ENCODE data around the gene SRMS. TPM values are rescaled to one million over a fixed set of nuclear protein-coding genes. Genes with fewer than 3 reads are reported as not detected.

SRMS gene
- total RNA-seq, 2 donors from 2014 or later, result 0.32 to 0.49 TPM

DNA sequence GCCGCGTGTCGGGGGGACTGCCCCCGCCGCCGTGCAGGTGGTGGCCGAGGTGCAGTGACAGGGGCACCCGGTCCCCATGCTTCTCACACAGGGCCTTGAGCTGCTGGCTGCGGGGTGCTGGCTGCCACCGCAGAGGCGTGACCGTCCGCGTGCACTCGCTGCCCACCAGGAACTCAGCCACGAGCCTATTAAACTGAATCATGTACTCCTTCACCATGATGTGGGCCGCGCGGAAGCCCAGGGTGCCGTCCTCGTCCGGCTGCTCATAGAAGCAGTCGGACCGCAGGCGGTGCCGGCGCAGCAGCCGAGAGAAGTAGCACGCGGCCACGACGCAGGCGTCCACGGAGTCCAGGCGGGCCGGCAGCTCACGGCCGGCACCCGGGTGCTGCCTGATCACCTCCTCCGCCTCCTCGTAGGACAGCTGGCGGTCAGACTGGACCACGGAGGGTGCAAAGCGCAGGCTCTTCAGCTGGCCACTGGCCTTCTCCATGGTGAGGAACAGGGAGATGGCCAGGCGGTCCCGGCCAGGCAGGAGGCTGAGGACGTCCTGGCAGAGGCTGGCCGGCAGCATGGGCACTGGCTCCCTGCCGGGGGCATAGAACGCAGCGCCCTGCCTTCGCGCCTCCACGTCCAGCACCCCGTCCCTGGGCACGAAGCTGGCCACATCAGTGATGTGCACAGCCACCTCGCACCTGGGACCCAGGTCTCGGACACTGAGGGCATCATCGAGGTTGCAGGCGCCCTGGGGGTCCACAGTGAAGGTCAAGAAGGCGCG is 16.7 kb upstream of the SRMS start:
- Histone ChIP-seq H3K4me1 (no peaks in the 10 kb centered on the region), H3K9me3 (no peaks in the 10 kb centered on the region), H3K36me3 (peaks cover 9% of the 10 kb centered on the region), H3K27me3 (no peaks in the 10 kb centered on the region), H3K27ac (no peak overlapping the region), H3K4me3 (no peak overlapping the region), H3K9ac (ENCODE audit: low read depth in 2 of 2, low read length in 2 of 2) (no peak overlapping the region)
- DNase-seq, result no peak
- TF ChIP-seq, protein P1, sequence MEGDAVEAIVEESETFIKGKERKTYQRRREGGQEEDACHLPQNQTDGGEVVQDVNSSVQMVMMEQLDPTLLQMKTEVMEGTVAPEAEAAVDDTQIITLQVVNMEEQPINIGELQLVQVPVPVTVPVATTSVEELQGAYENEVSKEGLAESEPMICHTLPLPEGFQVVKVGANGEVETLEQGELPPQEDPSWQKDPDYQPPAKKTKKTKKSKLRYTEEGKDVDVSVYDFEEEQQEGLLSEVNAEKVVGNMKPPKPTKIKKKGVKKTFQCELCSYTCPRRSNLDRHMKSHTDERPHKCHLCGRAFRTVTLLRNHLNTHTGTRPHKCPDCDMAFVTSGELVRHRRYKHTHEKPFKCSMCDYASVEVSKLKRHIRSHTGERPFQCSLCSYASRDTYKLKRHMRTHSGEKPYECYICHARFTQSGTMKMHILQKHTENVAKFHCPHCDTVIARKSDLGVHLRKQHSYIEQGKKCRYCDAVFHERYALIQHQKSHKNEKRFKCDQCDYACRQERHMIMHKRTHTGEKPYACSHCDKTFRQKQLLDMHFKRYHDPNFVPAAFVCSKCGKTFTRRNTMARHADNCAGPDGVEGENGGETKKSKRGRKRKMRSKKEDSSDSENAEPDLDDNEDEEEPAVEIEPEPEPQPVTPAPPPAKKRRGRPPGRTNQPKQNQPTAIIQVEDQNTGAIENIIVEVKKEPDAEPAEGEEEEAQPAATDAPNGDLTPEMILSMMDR (IDR thresholded peaks at IDR 0.05), result no peak
- intact Hi-C loops (cut with DNase I), result no loop called here

DNA sequence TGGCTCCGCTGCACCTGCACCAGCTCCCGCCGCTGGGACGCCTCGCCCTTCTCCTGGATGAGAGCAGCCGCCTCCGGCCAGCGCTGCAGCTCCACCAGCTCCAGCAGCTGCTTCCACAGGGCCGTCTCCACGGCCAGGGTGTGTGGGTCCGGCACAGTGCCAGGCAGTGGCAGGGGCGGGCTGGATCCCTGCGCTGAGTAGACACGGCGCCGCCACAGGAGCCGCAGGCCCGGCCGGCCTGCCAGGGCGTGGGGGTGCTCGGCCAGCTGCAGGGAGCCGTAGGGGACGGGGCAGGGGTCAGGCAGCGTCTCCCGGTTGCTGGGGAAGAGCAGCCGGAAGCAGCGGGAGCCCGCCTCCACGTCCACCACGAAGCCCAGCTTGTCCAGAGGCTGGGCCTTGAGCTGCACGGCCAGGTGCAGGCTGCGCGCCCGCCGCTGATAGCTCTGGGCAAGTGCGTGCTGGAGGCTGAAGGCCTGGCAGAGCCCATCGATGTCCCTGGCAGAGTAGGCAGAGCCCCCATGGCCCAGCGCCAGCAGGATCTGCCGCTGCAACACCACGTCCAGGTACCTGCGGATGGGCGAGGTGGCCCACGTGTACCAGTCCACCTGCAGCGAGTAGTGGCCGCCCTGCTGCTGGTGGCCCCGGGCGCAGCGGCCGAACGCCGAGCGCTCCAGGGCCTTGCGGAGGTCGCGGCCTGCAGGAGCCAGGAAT is 15.8 kb upstream of the SRMS start:
- no peak for DNase-seq
- Histone ChIP-seq H3K36me3 (peaks cover 9% of the 10 kb centered on the region), H3K4me1 (no peaks in the 10 kb centered on the region), H3K9ac (ENCODE audit: low read depth in 2 of 2, low read length in 2 of 2) (no peak overlapping the region), H3K27me3 (no peaks in the 10 kb centered on the region), H3K4me3 (no peak overlapping the region), H3K27ac (no peak overlapping the region), H3K9me3 (no peaks in the 10 kb centered on the region)
- intact Hi-C loops (cut with DNase I), result no loop called here
- TF ChIP-seq, protein P1 (IDR thresholded peaks at IDR 0.05), result no peak

DNA sequence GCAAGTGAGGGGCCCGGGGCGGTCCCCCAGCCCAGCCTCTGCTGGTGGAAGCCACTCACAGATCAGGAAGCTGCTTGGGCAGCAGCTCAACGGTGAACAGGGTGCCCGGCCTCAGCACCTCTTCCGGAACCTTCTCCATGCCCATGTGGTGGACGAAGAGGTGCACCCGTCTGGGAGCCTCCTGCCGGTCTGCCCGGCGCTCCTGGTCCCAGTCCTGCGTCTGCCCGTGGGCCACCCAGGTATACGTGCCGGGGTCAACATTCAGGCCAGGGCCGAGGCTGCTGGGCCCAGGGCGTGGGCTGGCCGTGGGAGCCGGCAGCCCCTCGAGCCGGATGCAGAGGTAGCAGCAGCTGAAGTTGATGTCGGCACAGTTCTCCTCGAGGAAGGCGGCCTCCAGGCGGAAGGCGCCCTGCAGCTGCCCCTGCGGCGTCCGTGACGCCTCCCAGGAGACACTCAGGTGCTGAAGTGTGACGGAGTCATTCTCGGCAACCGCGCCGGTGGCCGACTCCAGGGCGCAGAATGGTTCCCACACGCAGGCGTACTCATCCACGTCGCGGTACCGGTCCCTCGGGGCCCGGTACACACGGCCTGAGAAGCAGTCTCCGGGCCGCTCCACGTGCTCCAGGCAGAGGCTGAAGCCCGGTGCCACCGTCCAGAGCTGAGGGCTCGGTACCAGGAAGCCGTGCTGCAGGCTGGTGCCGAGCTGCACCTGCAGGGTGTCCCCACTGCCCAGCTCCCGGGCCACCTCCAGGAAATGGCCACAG is 15.1 kb upstream of the SRMS start:
- Histone ChIP-seq H3K9ac (ENCODE audit: low read depth in 2 of 2, low read length in 2 of 2) (no peak overlapping the region), H3K4me3 (no peak overlapping the region), H3K36me3 (peaks cover 9% of the 10 kb centered on the region), H3K9me3 (no peaks in the 10 kb centered on the region), H3K4me1 (no peaks in the 10 kb centered on the region), H3K27me3 (no peaks in the 10 kb centered on the region), H3K27ac (no peak overlapping the region)
- intact Hi-C loops (cut with DNase I), result no loop called here
- TF ChIP-seq, protein P1 (IDR thresholded peaks at IDR 0.05), result no peak
- DNase-seq, result no peak

DNA sequence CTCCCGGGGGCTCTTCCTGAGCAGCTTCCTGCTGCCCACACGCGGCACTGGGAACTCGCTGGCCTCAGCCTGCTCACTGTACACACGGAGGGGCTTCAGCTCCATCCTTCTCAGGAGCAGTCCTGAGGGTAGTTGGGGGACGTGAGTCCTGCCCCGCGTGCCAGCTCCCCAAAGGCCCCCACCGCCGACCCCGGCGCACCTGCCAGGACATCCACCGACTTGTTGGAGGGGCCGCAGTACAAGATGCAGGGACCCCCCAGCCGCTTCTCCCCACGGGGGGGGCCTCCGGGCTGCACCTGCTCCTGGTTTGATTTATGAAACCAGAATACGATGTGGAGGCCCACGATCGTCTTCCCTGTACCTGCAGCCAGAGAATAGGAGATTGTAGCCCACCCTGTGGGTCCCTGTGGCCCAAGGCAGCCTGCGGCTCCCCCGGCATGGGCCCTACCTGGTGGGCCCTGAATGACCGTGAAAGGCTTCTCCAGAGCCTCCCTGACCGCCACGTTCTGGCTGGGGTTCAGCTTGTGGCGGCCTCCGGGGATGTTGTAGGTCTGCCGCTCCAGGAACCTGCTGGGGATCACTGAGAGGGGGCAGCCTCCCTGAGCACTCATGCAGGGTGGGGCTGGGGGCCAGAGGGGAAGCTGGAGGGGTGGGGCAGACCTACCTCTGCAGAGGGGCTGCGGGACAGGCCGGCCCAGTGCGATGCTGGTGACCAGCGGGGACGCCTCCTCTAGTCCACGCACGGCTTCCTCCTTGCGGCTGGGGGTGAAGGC is 14.3 kb upstream of the SRMS start:
- Histone ChIP-seq H3K4me1 (no peaks in the 10 kb centered on the region), H3K4me3 (no peak overlapping the region), H3K9ac (ENCODE audit: low read depth in 2 of 2, low read length in 2 of 2) (no peak overlapping the region), H3K9me3 (no peaks in the 10 kb centered on the region), H3K27ac (no peak overlapping the region), H3K36me3 (peaks cover 9% of the 10 kb centered on the region), H3K27me3 (no peaks in the 10 kb centered on the region)
- DNase-seq, result no peak
- TF ChIP-seq, protein P1 (IDR thresholded peaks at IDR 0.05), result no peak
- intact Hi-C loops (cut with DNase I), result no loop called here
